GM19397 (cell line): ENCODE data around the gene PFN4.

Experiments
- ATAC-seq: cut with Tn5 transposase; IDR thresholded peaks from one replicate; pipeline ENCODE4 v1.9.1; 2021; ENCODE audit warnings: mild to moderate bottlenecking, moderate library complexity; ENCODE audit not compliant: unreplicated experiment

The PFN4 gene

DNA sequence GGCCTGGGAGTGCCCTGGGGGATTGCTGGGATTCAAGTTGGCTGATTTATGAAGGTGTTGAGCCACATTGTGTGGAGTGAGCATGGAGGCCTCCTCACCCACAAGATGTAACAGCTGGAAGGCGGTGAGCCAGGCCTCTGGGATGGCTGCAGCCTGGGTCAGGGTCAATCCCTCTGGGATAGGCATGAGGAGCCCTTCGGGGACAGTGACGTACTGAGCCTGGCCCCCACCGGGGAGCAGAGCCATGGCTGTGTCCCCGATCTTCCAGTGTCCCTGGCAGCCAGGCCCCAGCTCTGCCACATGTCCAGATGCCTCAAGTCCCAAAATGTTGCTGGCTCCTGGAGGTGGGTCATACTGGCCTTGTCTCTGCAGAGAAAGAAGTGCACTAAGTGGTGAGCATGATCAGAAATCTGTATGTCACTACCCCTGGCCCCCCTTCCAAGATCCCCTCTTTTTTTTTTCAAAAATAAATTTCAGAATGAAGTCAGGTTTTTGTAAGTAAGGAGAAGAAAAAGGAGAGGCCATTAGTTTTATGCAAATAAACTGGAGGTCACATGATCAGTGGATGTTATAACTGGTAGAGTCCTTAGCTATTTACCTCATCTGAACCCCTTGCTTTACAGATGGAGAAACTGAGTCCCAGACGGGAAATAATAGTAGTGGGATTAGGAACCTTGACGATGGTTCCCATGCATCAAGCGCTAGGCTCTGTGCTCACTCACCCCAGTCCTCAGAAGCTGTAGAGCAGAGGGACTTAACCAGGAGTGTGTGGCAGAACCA lies 40.2 kb downstream of the PFN4 start:
- no peak for ATAC-seq

DNA sequence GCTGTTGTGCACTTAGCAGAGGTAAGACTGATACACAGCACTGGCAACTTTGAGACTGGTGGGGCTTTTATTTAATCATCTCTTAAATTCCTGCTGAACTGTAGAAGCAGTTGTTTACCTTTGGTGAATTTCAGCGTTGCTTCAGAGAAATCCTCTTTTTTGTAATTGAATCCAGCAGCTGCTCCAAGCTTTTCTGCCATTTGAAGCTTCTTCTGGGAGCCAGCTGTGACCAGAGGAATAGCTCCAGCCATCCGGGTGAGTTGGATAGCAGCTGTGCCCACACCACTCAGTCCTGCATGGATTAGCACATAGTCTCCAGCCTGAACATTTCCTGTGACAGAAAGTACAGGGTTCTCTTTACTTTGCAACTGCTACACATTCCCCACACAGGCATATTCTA lies 42.4 kb downstream of the PFN4 start:
- no peak for ATAC-seq

DNA sequence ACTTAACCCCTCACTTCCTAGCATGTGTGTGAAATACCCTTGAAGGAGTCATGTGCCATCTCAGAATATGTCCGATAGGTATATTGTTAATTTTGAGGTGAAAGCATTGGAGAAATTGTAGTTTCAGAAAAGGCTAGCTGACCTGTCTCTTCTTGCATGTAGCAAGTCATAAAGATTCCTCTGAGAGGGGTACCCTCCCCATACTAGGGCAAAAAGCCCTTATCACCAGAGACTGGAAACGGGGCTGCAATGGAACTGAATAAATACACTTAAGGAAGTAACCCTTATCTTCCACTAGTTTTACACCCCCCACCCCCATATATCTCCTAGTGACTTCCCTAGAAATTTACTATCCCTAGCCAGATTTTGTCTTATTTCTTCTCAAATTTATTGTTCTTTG lies 45.3 kb downstream of the PFN4 start:
- ATAC-seq: no peak

DNA sequence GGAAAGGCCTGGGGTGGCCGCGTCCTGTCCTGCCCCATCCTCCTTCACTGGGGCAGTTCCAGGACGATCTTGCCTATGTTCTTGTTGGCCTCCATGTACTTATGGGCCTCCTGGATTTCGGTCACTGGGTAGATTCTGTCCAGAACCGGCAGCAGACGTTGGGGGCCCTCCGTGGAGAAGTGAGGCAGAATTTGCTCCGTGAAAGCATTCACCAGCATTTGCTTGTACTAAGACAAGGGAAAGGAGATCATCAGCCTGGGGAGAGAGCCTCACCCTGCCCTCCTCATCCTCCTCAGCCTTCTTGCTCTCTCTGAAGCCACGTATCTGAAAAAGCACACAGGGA lies 45.6 kb downstream of the PFN4 start:
- ATAC-seq: no peak

DNA sequence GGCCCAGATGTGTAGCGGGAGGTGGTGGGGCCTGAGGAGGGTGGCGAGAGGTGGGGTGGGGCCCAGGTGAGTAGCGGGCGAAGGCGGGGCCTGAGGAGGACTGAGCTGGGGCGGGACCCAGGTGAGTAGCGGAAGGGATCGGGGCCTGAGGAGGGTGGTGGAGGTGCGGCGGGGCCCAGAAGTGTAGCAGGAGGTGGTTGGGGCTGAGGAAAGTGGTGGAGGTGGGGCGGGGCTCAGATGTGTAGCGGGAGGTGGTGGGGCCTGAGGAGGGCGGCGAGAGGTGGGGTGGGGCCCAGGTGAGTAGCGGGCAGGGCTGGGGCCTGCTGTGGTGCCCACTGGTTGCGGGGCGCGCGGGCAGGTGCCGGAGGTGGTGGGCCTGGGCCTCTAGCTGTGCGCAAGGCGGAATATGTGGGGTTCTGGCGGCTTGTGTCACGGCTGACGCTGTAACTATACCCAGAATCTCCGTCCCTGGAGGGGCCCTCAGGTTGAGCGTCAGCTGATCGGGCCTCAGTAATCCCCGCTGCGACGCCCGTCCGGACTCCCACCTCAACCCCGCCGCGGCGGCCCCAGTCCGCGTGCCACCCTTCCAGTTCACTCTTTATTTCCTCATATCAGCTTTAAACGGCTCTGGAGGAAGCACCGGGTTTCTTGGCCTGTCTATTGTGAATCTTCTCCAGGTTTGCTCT lies 46.1 kb downstream of the PFN4 start:
- ATAC-seq: peak; percentile 18

DNA sequence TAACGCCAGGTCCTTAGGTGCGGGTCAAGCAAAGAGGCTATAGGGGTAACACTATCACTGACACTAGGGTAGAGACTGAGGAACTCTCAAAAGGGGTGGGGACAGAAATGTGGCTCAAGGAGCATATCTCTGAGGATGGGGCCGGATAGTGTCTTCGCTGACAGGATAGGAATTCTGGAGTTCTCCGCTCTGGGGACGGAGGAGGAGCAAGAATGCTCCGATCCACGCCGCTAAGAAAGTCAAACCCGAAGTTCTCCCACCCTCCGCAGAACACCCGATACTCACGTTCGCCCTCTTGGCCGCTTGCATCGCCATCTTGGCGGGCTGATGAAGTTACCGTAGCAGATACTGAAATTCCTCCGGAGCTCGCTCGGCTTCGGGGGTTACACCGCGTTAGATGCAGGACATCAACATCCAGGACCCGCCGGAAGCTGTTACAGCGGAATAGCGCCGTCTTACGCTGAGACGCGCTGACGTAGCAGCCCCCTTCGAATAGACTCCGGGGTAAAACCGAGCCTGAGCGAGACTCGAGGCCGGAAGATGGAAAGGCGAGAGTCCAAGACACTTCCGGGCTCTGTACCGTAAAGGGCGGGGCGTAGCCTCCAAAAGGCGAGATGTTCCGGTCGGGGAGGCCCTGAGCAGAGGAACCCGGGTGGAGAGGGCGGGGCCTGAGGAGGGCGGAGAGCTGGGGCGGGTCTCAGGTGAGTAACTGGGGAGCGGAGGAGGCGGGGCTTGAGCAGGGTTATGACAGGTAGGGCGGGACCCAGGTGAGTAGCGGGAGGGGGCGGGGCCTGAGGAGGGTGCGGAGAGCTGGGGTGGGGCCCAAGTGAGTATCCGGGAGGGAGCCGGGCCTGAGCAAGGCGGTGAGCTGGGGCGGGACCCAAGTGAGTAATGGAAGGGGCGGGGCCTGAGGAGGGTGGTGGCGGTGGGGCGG lies 47.0 kb downstream of the PFN4 start, which contains the start of gene SF3B6:
TSS of gene SF3B6 (minus strand) at position 412 of the 934 bp plus-strand sequence. CDS start at position 315, 97 bp downstream.
- ATAC-seq: peak; percentile 94

DNA sequence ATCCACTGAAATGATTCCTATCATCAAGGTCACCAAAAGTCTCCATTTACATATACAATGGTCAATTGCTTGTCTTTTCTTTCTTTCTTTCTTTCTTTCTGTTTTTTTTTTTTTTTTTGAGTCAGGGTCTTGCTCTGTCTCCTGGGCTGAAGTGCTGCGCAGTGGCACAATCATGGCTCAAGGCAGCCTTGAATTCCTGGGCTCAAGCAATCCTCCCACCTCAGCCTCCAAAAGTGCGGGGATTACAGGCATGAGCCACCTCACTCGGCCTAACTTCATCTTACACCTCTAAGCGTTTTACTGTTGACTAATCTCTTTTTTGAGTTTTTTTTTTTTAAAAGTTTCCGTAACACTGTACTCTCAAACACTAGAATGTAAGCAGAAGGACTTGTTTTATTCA lies 47.9 kb downstream of the PFN4 start:
- ATAC-seq: no peak

DNA sequence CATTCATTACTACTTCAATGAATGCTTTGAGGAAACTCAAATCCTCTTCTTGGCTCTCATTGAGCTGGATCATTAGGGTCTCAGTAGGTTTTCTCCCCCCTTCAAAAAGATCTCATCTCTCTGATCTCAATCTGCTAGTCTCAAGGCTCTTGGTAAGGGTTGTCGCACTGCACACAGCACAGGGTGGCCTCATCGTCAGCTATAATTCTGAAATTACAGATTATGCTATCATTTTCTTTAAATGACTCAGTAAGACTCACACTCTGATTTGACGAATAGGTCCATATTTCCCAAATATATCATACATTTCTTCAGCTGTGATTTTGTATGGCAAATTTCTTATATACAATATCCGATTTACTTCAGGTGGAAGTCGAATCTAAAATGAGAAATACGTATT lies 49.3 kb downstream of the PFN4 start:
- ATAC-seq: no peak

DNA sequence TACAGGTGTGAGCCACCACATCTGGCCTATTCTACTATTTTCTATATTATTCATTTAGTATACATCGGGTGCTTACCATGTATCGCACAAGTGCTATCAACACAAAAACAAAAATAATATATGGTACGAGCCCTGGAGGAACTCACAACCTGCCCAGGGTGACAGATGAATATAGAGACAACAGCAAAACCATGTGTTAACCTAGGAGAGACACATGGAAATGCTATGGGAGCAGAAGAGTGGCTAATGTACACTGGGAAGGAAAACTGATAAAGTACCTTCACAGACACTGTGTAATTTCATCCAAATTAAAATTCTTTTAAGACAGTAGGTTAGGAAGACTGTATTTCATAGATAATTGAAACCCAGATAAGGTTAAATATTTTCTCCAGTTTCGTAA lies 50.9 kb downstream of the PFN4 start:
- ATAC-seq: no peak

DNA sequence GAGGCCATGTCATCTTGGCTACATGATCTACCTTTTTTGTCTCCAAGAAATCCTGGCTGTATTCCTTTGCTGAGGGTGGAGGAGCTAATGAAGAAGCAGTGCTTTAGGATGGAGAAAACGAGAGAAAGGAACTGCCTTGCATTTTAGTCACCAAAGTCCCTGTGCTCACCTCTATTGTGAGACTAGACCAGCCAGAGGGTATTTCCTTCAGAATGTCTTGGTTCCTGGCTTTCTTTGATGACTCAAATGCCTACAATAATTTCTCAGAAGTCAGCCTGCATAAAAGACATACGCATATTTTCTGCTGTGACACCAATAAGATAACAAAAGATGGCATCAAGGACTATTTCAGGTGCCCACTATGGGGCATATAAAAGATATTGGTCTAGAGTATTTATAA lies 57.8 kb downstream of the PFN4 start:
- ATAC-seq: no peak
